Astrocyte (in vitro differentiated cells and primary cell): ENCODE data around the gene DSTN.

Experiments
- EZH2 ChIP-seq: IDR thresholded peaks from 2 replicates; pipeline ENCODE4 v1.6.1; 2012; ENCODE audit warnings: mild to moderate bottlenecking, low read length, inconsistent platforms; ENCODE audit not compliant: insufficient read depth
- TF ChIP-seq, protein P1 (sequence below): IDR thresholded peaks from 2 replicates; pipeline ENCODE4 v1.5.1; 2011; ENCODE audit warnings: low read depth, mild to moderate bottlenecking, inconsistent platforms, low read length, moderate library complexity; ENCODE audit not compliant: insufficient read depth

DNA sequence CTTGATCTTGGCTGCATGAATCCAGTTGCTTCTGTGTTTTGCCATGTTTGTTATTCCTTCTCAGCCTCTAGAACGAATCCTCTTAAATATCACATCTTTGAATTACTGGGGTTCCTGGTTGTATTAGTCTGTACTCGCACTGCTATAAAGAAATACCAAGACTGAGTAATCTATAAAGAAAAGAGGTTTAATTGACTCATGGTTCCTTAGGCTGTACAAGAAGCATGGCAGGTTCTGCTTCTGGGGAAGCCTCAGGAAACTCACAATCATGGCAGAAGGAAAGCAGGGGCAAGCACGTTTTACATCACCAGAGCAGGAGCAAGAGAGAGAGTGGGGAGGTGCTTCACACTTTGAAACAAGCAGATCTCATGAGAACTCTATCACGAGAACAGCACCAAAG, 20.7 kb upstream of the DSTN start:
- TF ChIP-seq, protein P1, sequence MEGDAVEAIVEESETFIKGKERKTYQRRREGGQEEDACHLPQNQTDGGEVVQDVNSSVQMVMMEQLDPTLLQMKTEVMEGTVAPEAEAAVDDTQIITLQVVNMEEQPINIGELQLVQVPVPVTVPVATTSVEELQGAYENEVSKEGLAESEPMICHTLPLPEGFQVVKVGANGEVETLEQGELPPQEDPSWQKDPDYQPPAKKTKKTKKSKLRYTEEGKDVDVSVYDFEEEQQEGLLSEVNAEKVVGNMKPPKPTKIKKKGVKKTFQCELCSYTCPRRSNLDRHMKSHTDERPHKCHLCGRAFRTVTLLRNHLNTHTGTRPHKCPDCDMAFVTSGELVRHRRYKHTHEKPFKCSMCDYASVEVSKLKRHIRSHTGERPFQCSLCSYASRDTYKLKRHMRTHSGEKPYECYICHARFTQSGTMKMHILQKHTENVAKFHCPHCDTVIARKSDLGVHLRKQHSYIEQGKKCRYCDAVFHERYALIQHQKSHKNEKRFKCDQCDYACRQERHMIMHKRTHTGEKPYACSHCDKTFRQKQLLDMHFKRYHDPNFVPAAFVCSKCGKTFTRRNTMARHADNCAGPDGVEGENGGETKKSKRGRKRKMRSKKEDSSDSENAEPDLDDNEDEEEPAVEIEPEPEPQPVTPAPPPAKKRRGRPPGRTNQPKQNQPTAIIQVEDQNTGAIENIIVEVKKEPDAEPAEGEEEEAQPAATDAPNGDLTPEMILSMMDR: no peak
- no peak for TF ChIP-seq EZH2
